Measurements from ENCODE around the gene APOO.

- TF ChIP-seq, protein P1, sequence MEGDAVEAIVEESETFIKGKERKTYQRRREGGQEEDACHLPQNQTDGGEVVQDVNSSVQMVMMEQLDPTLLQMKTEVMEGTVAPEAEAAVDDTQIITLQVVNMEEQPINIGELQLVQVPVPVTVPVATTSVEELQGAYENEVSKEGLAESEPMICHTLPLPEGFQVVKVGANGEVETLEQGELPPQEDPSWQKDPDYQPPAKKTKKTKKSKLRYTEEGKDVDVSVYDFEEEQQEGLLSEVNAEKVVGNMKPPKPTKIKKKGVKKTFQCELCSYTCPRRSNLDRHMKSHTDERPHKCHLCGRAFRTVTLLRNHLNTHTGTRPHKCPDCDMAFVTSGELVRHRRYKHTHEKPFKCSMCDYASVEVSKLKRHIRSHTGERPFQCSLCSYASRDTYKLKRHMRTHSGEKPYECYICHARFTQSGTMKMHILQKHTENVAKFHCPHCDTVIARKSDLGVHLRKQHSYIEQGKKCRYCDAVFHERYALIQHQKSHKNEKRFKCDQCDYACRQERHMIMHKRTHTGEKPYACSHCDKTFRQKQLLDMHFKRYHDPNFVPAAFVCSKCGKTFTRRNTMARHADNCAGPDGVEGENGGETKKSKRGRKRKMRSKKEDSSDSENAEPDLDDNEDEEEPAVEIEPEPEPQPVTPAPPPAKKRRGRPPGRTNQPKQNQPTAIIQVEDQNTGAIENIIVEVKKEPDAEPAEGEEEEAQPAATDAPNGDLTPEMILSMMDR (IDR thresholded peaks at IDR 0.05): no peak
- TF ChIP-seq POLR2A (IDR thresholded peaks at IDR 0.05) (no peak), EP300 (IDR thresholded peaks at IDR 0.05) (no peak)
Measured at GRCh38 chrX:23789386-23790154, 118.2 kb downstream of the APOO start.

Measured in upper lobe of left lung (tissue), 4 donors.